GM10266 (cell line): ENCODE data around the gene LRP8.
A peak's percentile ranks its signal among the peaks of the same experiment; 100 is the strongest.

Experiments
- DNase-seq: peaks from one replicate; pipeline ENCODE4 v3.0.0; 2012; ENCODE audit errors: extremely low spot score
- CTCF ChIP-seq: IDR thresholded peaks from 2 replicates; pipeline ENCODE4 v1.5.1; 2012; ENCODE audit warnings: mild to moderate bottlenecking, low read depth; ENCODE audit not compliant: control insufficient read depth, insufficient read depth; ENCODE audit errors: missing control alignments

Gene LRP8

GRCh38 chr1:53273526-53273925 is 54.3 kb downstream of the LRP8 start:
- no peak for DNase-seq
- no peak for TF ChIP-seq CTCF

GRCh38 chr1:53272349-53272748 is 55.5 kb downstream of the LRP8 start:
- TF ChIP-seq CTCF: no peak
- no peak for DNase-seq

GRCh38 chr1:53271446-53272090 is 56.3 kb downstream of the LRP8 start:
- no peak for DNase-seq
- no peak for TF ChIP-seq CTCF

- no peak for TF ChIP-seq CTCF
- no peak for DNase-seq
Measured at GRCh38 chr1:53270873-53271272, 57.0 kb downstream of the LRP8 start.

GRCh38 chr1:53270107-53270506 is 57.8 kb downstream of the LRP8 start:
- no peak for DNase-seq
- no peak for TF ChIP-seq CTCF

GRCh38 chr1:53267761-53268160 is 60.1 kb downstream of the LRP8 start:
- no peak for TF ChIP-seq CTCF
- DNase-seq: no peak

GRCh38 chr1:53266038-53266437 is 61.8 kb downstream of the LRP8 start:
- peak; percentile 10 for TF ChIP-seq CTCF
- DNase-seq: no peak
